OCI-LY3 (cell line): Measurements from ENCODE around the gene COL10A1.

ENCODE experiments used
- EZH2phosphoT487 ChIP-seq: fragments of 200-600 bp; shearing (Covaris generic); IDR thresholded peaks from 2 replicates; pipeline ENCODE4 v1.6.1; 2018; ENCODE audit warnings: antibody characterized with exemption, mixed run types, low read depth
- TF ChIP-seq, protein P1 (sequence below): fragments of 200-600, 300-600 bp; sonication (generic); IDR thresholded peaks from 2 replicates; pipeline ENCODE4 v1.5.1; 2014; ENCODE audit warnings: antibody characterized with exemption, low read length, low read depth

DNA sequence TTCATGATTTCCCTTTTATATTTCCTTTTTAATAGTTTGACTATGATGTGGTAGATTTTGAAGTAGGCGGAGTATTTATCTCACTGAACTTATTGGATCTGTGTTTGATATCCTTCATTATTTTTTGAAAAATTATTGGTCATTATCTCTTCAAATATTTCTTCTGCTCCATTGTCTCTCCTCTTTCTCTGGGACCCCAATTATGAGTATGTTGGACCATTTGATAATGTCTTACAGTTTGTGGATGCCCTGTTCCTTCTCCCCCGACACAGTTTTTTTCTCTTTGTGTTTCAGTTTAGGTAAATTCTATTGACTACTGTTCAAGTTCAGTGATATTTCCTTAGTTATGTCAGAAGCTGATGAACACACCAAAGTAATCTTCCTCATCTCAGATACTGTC, 49.4 kb upstream of the COL10A1 start:
- TF ChIP-seq, protein P1, sequence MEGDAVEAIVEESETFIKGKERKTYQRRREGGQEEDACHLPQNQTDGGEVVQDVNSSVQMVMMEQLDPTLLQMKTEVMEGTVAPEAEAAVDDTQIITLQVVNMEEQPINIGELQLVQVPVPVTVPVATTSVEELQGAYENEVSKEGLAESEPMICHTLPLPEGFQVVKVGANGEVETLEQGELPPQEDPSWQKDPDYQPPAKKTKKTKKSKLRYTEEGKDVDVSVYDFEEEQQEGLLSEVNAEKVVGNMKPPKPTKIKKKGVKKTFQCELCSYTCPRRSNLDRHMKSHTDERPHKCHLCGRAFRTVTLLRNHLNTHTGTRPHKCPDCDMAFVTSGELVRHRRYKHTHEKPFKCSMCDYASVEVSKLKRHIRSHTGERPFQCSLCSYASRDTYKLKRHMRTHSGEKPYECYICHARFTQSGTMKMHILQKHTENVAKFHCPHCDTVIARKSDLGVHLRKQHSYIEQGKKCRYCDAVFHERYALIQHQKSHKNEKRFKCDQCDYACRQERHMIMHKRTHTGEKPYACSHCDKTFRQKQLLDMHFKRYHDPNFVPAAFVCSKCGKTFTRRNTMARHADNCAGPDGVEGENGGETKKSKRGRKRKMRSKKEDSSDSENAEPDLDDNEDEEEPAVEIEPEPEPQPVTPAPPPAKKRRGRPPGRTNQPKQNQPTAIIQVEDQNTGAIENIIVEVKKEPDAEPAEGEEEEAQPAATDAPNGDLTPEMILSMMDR: no peak
- TF ChIP-seq EZH2phosphoT487: no peak
